ENCODE measurements around the gene UBAP2. TPM values are rescaled to one million over a fixed set of nuclear protein-coding genes. Genes with fewer than 3 reads are reported as not detected.

Gene UBAP2, protein sequence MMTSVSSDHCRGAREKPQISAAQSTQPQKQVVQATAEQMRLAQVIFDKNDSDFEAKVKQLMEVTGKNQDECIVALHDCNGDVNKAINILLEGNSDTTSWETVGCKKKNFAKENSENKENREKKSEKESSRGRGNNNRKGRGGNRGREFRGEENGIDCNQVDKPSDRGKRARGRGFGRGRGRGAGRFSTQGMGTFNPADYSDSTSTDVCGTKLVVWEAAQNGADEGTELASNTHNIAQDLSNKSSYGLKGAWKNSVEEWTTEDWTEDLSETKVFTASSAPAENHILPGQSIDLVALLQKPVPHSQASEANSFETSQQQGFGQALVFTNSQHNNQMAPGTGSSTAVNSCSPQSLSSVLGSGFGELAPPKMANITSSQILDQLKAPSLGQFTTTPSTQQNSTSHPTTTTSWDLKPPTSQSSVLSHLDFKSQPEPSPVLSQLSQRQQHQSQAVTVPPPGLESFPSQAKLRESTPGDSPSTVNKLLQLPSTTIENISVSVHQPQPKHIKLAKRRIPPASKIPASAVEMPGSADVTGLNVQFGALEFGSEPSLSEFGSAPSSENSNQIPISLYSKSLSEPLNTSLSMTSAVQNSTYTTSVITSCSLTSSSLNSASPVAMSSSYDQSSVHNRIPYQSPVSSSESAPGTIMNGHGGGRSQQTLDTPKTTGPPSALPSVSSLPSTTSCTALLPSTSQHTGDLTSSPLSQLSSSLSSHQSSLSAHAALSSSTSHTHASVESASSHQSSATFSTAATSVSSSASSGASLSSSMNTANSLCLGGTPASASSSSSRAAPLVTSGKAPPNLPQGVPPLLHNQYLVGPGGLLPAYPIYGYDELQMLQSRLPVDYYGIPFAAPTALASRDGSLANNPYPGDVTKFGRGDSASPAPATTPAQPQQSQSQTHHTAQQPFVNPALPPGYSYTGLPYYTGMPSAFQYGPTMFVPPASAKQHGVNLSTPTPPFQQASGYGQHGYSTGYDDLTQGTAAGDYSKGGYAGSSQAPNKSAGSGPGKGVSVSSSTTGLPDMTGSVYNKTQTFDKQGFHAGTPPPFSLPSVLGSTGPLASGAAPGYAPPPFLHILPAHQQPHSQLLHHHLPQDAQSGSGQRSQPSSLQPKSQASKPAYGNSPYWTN
- total RNA-seq = 10 to 100 TPM; 27.2 to 52.5 (median 32.9) TPM

DNA sequence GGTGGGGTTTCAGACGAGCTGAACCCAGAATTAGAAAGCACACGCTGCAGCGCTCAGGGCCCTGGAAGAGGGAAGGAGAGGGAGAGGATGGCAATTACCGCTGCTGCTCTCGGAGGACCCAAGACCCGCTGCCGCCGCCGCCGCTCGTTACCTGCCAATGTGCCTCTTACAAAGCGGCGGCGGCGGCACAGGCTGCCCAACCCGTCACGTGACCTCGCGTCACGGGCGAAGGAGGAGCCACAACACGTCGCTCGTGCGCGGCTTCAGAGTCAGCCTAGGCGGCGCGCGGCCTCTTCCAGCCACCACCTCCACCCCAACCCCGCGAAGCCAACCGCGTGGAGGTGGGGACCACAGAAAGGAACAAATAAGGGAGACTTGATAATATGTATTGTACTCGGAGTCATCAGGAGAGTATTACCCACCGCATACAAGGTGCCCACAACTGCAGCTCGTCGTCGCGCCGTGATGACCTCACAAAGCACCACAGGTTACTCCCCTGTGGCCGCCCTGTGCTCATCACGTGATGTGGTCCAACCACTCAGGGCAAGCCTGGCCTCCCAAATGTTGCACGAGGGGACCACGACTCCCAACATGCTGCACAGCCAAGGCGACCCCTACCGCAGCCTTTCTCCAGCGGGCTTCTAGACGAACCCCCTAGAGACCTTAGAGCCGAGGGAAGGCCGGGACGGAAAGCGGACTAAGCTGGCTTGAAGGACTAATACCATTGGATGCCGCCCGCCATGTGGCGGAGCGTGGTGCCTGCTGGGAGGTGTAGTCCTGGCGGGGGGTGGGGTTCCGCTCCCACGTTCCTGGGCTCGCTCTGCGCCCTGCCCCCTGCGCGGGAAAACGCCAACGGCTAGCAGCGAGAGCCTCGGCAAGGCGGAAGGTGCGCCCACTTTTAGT, at the start of gene UBAP2:
UBAP2 (minus strand) TSS at position 161 of the 903 bp plus-strand sequence. CDS start 31,739 bp downstream, outside the sequence.
- WGBS = 0% methylated on average over 33 of the region's 70 CpGs
- no peaks in the 10 kb centered on the region for H3K36me3 ChIP-seq
- peak within 1 kb of the TSS; percentile 99 for H3K4me3 ChIP-seq
- DNase-seq (ENCODE audit: low spot score in 2 of 2) = peak; percentile 99
- H3K9me3 ChIP-seq = no peaks in the 10 kb centered on the region
- peak within 1 kb of the TSS; percentile 95 for H3K27ac ChIP-seq
- H3K27me3 ChIP-seq = no peaks in the 10 kb centered on the region
- peaks cover 34% of the 10 kb centered on the region for H3K4me1 ChIP-seq
- TF ChIP-seq EP300 (IDR thresholded peaks at IDR 0.05) (no peak), POLR2AphosphoS5 (IDR thresholded peaks at IDR 0.05) (peak; percentile 14 to 89 (median 33)), POLR2A (IDR thresholded peaks at IDR 0.05) (peak in 1 of 2 donors; percentile 79)
- TF ChIP-seq, protein P1, sequence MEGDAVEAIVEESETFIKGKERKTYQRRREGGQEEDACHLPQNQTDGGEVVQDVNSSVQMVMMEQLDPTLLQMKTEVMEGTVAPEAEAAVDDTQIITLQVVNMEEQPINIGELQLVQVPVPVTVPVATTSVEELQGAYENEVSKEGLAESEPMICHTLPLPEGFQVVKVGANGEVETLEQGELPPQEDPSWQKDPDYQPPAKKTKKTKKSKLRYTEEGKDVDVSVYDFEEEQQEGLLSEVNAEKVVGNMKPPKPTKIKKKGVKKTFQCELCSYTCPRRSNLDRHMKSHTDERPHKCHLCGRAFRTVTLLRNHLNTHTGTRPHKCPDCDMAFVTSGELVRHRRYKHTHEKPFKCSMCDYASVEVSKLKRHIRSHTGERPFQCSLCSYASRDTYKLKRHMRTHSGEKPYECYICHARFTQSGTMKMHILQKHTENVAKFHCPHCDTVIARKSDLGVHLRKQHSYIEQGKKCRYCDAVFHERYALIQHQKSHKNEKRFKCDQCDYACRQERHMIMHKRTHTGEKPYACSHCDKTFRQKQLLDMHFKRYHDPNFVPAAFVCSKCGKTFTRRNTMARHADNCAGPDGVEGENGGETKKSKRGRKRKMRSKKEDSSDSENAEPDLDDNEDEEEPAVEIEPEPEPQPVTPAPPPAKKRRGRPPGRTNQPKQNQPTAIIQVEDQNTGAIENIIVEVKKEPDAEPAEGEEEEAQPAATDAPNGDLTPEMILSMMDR (IDR thresholded peaks at IDR 0.05) = no peak

DNA sequence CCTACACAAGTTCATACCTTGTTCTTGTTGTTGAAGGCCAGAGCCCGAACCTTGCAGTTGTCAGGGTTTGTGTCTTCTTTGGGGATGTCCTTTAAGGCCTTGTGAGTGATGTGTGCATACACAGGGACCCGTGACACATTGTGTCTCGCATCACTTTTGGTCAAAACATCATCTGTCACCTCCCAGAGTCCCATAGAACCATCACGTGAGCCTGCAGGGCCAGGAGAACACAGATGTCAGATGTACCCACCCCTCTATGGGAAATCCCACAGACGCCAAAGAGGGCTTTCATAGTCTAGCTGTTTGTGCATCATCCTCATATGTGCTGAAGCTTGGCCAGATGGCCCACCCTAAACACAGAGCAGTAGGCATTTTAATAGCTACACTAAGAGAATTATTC, 49.6 kb upstream of the UBAP2 start:
- Histone ChIP-seq H3K9me3 (no peaks in the 10 kb centered on the region), H3K36me3 (peaks cover 96% of the 10 kb centered on the region), H3K4me1 (no peaks in the 10 kb centered on the region), H3K27me3 (no peaks in the 10 kb centered on the region), H3K27ac (no peak overlapping the region), H3K4me3 (no peak overlapping the region)
- DNase-seq (ENCODE audit: low spot score in 2 of 2) = no peak
- no peak for TF ChIP-seq POLR2AphosphoS5 (IDR thresholded peaks at IDR 0.05)
- no peak for TF ChIP-seq POLR2A (IDR thresholded peaks at IDR 0.05)
- no peak for TF ChIP-seq EP300 (IDR thresholded peaks at IDR 0.05)
- TF ChIP-seq, protein P1 (IDR thresholded peaks at IDR 0.05) = no peak
- WGBS = 89% methylated on average over 5 of the region's 5 CpGs

DNA sequence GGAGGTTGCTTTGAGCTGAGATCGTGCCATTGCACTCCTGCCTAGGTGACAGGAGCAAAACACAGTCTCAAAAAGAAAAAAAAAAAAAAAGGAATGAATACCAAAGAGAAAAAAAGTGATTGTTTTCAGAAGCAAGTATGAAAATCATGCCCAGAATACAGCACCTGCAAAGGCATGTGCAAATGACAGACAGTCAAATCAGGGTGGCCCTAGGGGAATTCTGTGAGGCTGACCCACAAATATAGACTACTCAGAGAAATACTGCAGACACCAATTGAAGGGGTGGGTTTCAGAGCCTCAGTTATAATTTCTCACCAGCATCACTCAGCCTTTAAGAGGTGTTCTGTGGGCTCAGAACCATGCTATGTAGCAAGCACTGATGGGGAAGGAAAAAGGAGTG, 49.2 kb upstream of the UBAP2 start:
- H3K4me1 ChIP-seq = no peaks in the 10 kb centered on the region
- no peaks in the 10 kb centered on the region for H3K9me3 ChIP-seq
- no peak overlapping the region for H3K4me3 ChIP-seq
- 94% methylated on average over 1 of the region's 1 CpG for WGBS
- no peak overlapping the region for H3K27ac ChIP-seq
- TF ChIP-seq POLR2AphosphoS5 (IDR thresholded peaks at IDR 0.05) (no peak), POLR2A (IDR thresholded peaks at IDR 0.05) (no peak), EP300 (IDR thresholded peaks at IDR 0.05) (no peak)
- TF ChIP-seq, protein P1 (IDR thresholded peaks at IDR 0.05) = no peak
- peaks cover 96% of the 10 kb centered on the region for H3K36me3 ChIP-seq
- DNase-seq (ENCODE audit: low spot score in 2 of 2) = no peak
- H3K27me3 ChIP-seq = no peaks in the 10 kb centered on the region

DNA sequence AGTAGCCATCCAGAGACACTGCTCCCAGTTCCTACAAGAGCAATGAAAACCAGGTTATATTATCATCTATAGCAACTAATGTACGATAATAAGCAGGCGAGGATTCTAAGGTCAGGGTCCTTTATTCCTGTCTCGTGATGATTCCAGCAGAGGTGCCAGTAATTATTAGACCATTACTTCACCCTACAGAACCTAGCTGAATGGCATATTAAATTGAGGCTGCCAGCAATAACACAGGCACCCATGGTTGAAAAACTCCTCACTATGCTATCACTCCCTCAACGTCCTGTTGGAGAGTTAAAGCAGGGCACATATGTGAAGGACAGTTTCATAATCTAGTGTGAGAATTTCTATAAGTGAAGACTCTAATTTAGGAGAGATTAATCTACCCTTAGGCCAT, 48.1 kb upstream of the UBAP2 start:
- no peak for DNase-seq (ENCODE audit: low spot score in 2 of 2)
- 88% methylated on average over 4 of the region's 4 CpGs for WGBS
- Histone ChIP-seq H3K4me3 (no peak overlapping the region), H3K9me3 (no peaks in the 10 kb centered on the region), H3K27me3 (no peaks in the 10 kb centered on the region), H3K27ac (no peak overlapping the region), H3K36me3 (peaks cover 96% of the 10 kb centered on the region), H3K4me1 (no peaks in the 10 kb centered on the region)
- TF ChIP-seq POLR2A (IDR thresholded peaks at IDR 0.05) (no peak), POLR2AphosphoS5 (IDR thresholded peaks at IDR 0.05) (no peak), EP300 (IDR thresholded peaks at IDR 0.05) (no peak)
- TF ChIP-seq, protein P1 (IDR thresholded peaks at IDR 0.05) = no peak

All from suprapubic skin (tissue), 4 donors.